SK-N-SH (cell line): ENCODE results near the gene KRTAP10-8. TPM values are rescaled to one million over a fixed set of nuclear protein-coding genes. Genes with fewer than 3 reads are reported as not detected.

Experiments
- CTCF ChIA-PET: fragments of 300-600, 350-600 bp; formaldehyde crosslinking; extraction: SDS; loops from one replicate; lab custom pipeline; 2021; lab: Yijun Ruan, JAX
- POLR2A ChIA-PET: fragments of 350-600 bp; sonication (Branson Sonifier 250); formaldehyde crosslinking; extraction: SDS; loops from one replicate; lab custom pipeline; 2020; ENCODE audit warnings: antibody characterized with exemption, inconsistent platforms; lab: Yijun Ruan, JAX
- DNase-seq: peaks from one replicate; pipeline ENCODE4 v3.0.0; 2012
- H2AFZ ChIP-seq: fragments of 200-600 bp; sonication (generic); 2 replicates; pipeline ENCODE4 v1.8.1; 2016; ENCODE audit warnings: antibody characterized with exemption, mild to moderate bottlenecking, low read depth
- H3F3A ChIP-seq: fragments of 200-600 bp; sonication (generic); replicated peaks from 2 replicates; pipeline ENCODE3; 2016; ENCODE audit warnings: antibody characterized with exemption, mild to moderate bottlenecking; ENCODE audit not compliant: insufficient read depth
- H3K27ac ChIP-seq, 2 experiments: fragments of 200-500 bp in 1 of 2; fragments of 200-600 bp in 1 of 2; sonication (Bioruptor generic) in 1 of 2; sonication (generic), shearing (Covaris generic) in 1 of 2; 2 replicates each; pipeline versions ENCODE4 v1.5.1 to v1.6.1; 2014 to 2016; ENCODE audit warnings: low read depth in 2 of 2, inconsistent platforms in 1 of 2, low read length in 1 of 2, mild to moderate bottlenecking in 1 of 2, mixed read lengths in 1 of 2
- H3K27me3 ChIP-seq: fragments of 200-600 bp; sonication (generic), shearing (Covaris generic); 2 replicates; pipeline ENCODE4 v1.6.1; 2016; ENCODE audit warnings: mixed run types; ENCODE audit not compliant: insufficient read depth
- H3K36me3 ChIP-seq, 2 experiments: fragments of 200-500 bp in 1 of 2; fragments of 200-600 bp in 1 of 2; sonication (Bioruptor generic) in 1 of 2; sonication (generic) in 1 of 2; replicated peaks in 1 of 2; 2 replicates each; pipeline versions ENCODE3 to v1.5.1; 2014 to 2016; ENCODE audit warnings: low read length in 1 of 2, mild to moderate bottlenecking in 1 of 2; ENCODE audit not compliant: insufficient read depth in 2 of 2, control insufficient read depth in 1 of 2
- H3K4me1 ChIP-seq, 2 experiments: fragments of 200-500 bp in 1 of 2; fragments of 200-600 bp in 1 of 2; sonication (Bioruptor generic) in 1 of 2; sonication (generic), shearing (Covaris generic) in 1 of 2; 2 replicates each; pipeline versions ENCODE4 v1.5.1 to v1.6.1; 2014 to 2016; ENCODE audit warnings: low read depth in 1 of 2, low read length in 1 of 2, mixed run types in 1 of 2; ENCODE audit not compliant: insufficient read depth in 2 of 2, control insufficient read depth in 1 of 2
- H3K4me2 ChIP-seq: fragments of 200-600 bp; sonication (generic), shearing (Covaris generic); 2 replicates; pipeline ENCODE4 v1.6.1; 2017; ENCODE audit warnings: mixed run types
- H3K4me3 ChIP-seq, 2 experiments: fragments of 200-500 bp in 1 of 2; fragments of 200-600 bp in 1 of 2; sonication (Bioruptor generic) in 1 of 2; sonication (generic), shearing (Covaris generic) in 1 of 2; 2 replicates each; pipeline versions ENCODE4 v1.5.1 to v1.8.1; 2014 to 2016; ENCODE audit warnings: low read depth in 2 of 2, inconsistent platforms in 1 of 2, low read length in 1 of 2, mild to moderate bottlenecking in 1 of 2, mixed read lengths in 1 of 2, moderate library complexity in 1 of 2
- H3K79me2 ChIP-seq: fragments of 200-600 bp; sonication (generic); 2 replicates; pipeline ENCODE4 v1.8.1; 2017; ENCODE audit warnings: mild to moderate bottlenecking; ENCODE audit not compliant: insufficient read depth
- H3K9ac ChIP-seq: fragments of 200-600 bp; sonication (generic); 2 replicates; pipeline ENCODE4 v1.6.1; 2017; ENCODE audit warnings: mixed run types
- H3K9me2 ChIP-seq: fragments of 200-600 bp; sonication (generic); 2 replicates; pipeline ENCODE4 v1.6.1; 2017; ENCODE audit warnings: mixed run types
- H3K9me3 ChIP-seq: fragments of 200-600 bp; sonication (generic); 2 replicates; pipeline ENCODE4 v1.6.1; 2017; ENCODE audit warnings: mixed run types, mild to moderate bottlenecking, moderate library complexity
- H4K20me1 ChIP-seq: fragments of 200-600 bp; sonication (generic); 2 replicates; pipeline ENCODE4 v1.6.1; 2017; ENCODE audit warnings: mild to moderate bottlenecking, mixed run types; ENCODE audit not compliant: insufficient read depth
- CHD2 ChIP-seq: fragments of 150-350 bp; IDR thresholded peaks from 2 replicates; pipeline ENCODE4 v1.6.1; 2018; ENCODE audit warnings: low read length; ENCODE audit not compliant: partially characterized antibody
- EZH2phosphoT487 ChIP-seq: fragments of 200-600 bp; sonication (generic); IDR thresholded peaks from 2 replicates; pipeline ENCODE4 v1.6.1; 2017; ENCODE audit warnings: low read depth, mixed run types, mild to moderate bottlenecking, antibody characterized with exemption, moderate library complexity, borderline replicate concordance
- FOXJ3 ChIP-seq: sonication (generic); formaldehyde crosslinking; IDR thresholded peaks from 2 replicates; pipeline ENCODE4 v1.5.1; 2020; ENCODE audit warnings: mild to moderate bottlenecking, missing genetic modification reagents
- GABPA ChIP-seq: IDR thresholded peaks from 2 replicates; pipeline ENCODE4 v1.4.0; 2012; ENCODE audit warnings: low read depth, mild to moderate bottlenecking
- MEF2A ChIP-seq: IDR thresholded peaks from 2 replicates; pipeline ENCODE4 v1.4.0; 2012; ENCODE audit warnings: low read depth, borderline replicate concordance
- MXI1 ChIP-seq: IDR thresholded peaks from 2 replicates; pipeline ENCODE4 v1.6.1; 2012; ENCODE audit warnings: mild to moderate bottlenecking, low read depth, low read length, improper control_type of control experiment
- NFIC ChIP-seq: IDR thresholded peaks from 2 replicates; pipeline ENCODE4 v1.4.0; 2012; ENCODE audit warnings: borderline replicate concordance
- POLR2AphosphoS5 ChIP-seq: IDR thresholded peaks from 2 replicates; pipeline ENCODE4 v1.6.1; 2012; ENCODE audit warnings: low read depth, low read length
- RAD21 ChIP-seq: IDR thresholded peaks from 2 replicates; pipeline ENCODE4 v1.6.1; 2012; ENCODE audit warnings: mild to moderate bottlenecking, low read length
- RCOR1 ChIP-seq: fragments of 150-350 bp; IDR thresholded peaks from 2 replicates; pipeline ENCODE4 v1.6.1; 2017; ENCODE audit warnings: antibody characterized with exemption, low read length
- RFX5 ChIP-seq: IDR thresholded peaks from 2 replicates; pipeline ENCODE4 v1.6.1; 2012; ENCODE audit warnings: mild to moderate bottlenecking, improper control_type of control experiment, low read length
- SMC3 ChIP-seq: IDR thresholded peaks from 2 replicates; pipeline ENCODE4 v1.6.1; 2012; ENCODE audit warnings: low read depth, low read length, improper control_type of control experiment
- TCF12 ChIP-seq: IDR thresholded peaks from 2 replicates; pipeline ENCODE4 v1.4.0; 2012
- YY1 ChIP-seq: IDR thresholded peaks from 2 replicates; pipeline ENCODE4 v1.4.0; 2012; ENCODE audit warnings: low read depth, mild to moderate bottlenecking
- WGBS: methylation state at CpG from one replicate; pipeline ENCODE4 v1.1.6; 2017; ENCODE audit warnings: low lambda C conversion rate; 5-methylcytosine and 5-hydroxymethylcytosine counted together
- polyA plus RNA-seq, 3 experiments: library from polyadenylated mRNA; depleted of rRNA; stranded (reverse); fragments of >200 nt; gene quantifications; 2 replicates each; pipeline ENCODE4 v1.2.3, GENCODE V29; 2012
- TF ChIP-seq, protein P1 (sequence below): IDR thresholded peaks from 2 replicates; pipeline ENCODE4 v1.4.0; 2012; ENCODE audit warnings: low read depth, borderline replicate concordance
- TF ChIP-seq, protein P2 (sequence below): IDR thresholded peaks from 2 replicates; pipeline ENCODE4; 2012
- TF ChIP-seq, protein P3 (sequence below): fragments of 150-350 bp; IDR thresholded peaks from 2 replicates; pipeline ENCODE4 v1.6.1; 2017; ENCODE audit warnings: antibody characterized with exemption, low read length, low read depth, borderline replicate concordance
- TF ChIP-seq, protein P4 (sequence below): fragments of 200-600 bp; sonication (generic); IDR thresholded peaks from 2 replicates; pipeline ENCODE4 v1.6.1; 2017; ENCODE audit warnings: antibody characterized with exemption, mild to moderate bottlenecking, moderate library complexity

KRTAP10-8 gene
- polyA plus RNA-seq, 1 of the 3 experiments (the other 2 are of a cell fraction): not detected

DNA sequence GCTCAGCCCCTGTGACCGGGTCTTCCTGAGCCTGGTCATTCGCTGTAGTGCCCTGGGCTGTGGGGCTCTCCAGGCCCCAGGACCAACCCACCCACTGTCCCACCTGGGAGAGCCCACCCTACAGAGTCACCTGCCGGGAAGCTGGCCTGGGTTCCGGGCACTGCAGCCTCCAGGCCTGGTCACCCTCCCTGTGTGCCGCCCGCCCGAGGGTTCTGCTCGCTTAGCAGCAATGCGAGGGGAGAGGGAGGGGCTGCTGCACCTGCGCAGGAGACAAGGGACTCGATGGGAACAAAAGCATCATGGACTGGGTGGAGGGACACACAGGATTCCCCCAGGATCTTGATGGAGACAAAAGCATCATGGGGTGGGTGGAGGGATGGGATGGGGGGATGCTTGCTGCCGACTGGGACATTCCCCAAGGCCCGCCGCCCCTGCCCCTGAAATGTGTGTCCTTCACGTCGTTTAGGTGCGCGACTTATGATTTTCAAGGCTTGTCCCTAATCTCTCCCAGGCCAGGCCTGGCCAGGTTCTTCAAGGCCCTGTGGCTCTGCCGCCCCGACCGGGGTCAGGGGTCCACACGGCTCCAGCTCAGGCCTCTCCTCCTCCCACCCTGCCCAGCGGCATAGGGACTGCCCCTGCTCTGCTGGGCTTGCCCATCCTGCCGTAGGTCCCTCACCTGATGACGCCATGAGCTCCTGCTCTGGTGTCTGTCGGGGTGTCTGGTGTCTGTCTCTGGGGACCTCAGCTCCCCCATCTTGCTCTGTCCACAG, 1.7 kb downstream of the KRTAP10-8 start:
- no peaks in the 10 kb centered on the region for H3K9me3 ChIP-seq
- H3K79me2 ChIP-seq: no peaks in the 10 kb centered on the region
- POLR2A ChIA-PET: no interaction called here
- H3K9me2 ChIP-seq: no peaks in the 10 kb centered on the region
- no peaks in the 10 kb centered on the region for H4K20me1 ChIP-seq
- H3K27me3 ChIP-seq: peaks cover 49% of the 10 kb centered on the region
- no peaks in the 10 kb centered on the region for H3F3A ChIP-seq
- no peaks in the 10 kb centered on the region for H3K4me1 ChIP-seq
- no peak for DNase-seq
- no peak overlapping the region for H3K4me3 ChIP-seq
- CTCF ChIA-PET: no interaction called here
- H3K4me2 ChIP-seq: no peak overlapping the region
- H3K9ac ChIP-seq: no peak overlapping the region
- H3K27ac ChIP-seq: no peak overlapping the region
- TF ChIP-seq TCF12 (no peak), GABPA (no peak), MXI1 (no peak), CHD2 (no peak), RFX5 (no peak), FOXJ3 (no peak), RCOR1 (no peak), SMC3 (no peak), EZH2phosphoT487 (no peak)
- TF ChIP-seq, protein P1, sequence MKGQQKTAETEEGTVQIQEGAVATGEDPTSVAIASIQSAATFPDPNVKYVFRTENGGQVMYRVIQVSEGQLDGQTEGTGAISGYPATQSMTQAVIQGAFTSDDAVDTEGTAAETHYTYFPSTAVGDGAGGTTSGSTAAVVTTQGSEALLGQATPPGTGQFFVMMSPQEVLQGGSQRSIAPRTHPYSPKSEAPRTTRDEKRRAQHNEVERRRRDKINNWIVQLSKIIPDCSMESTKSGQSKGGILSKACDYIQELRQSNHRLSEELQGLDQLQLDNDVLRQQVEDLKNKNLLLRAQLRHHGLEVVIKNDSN: no peak
- TF ChIP-seq, protein P2, sequence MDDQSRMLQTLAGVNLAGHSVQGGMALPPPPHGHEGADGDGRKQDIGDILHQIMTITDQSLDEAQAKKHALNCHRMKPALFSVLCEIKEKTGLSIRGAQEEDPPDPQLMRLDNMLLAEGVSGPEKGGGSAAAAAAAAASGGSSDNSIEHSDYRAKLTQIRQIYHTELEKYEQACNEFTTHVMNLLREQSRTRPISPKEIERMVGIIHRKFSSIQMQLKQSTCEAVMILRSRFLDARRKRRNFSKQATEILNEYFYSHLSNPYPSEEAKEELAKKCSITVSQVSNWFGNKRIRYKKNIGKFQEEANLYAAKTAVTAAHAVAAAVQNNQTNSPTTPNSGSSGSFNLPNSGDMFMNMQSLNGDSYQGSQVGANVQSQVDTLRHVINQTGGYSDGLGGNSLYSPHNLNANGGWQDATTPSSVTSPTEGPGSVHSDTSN: no peak
- 37% methylated on average over 14 of the region's 26 CpGs for WGBS
- H2AFZ ChIP-seq: no peak overlapping the region
- no peaks in the 10 kb centered on the region for H3K36me3 ChIP-seq

DNA sequence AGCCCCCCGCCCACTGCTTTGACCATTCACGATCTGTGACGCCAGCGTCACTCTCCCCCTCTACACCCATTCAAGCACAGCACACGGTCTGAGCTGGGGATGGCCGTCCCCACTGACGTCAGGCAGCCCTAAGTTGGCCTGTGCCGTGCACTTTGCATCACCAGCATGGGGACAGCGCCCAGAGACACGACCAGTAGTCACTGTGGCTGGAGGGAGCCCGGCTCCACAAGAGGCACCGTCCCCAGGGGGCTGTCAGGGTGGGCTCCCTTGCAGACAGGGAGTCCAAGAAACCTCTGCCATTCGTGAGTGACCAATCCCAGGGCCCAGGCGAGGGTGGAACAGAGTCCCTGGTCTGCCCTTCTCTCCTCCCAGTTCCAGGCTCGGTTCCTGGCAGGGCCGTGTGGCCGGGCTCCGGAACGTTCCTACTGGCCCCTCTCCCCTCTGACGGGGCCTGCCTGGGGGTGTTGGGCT, 2.3 kb downstream of the KRTAP10-8 start:
- no peak for DNase-seq
- Histone ChIP-seq H2AFZ (no peak overlapping the region), H3K9ac (no peak overlapping the region), H3K79me2 (no peaks in the 10 kb centered on the region), H3K36me3 (no peaks in the 10 kb centered on the region), H3K9me2 (no peaks in the 10 kb centered on the region), H3K4me1 (no peaks in the 10 kb centered on the region), H3F3A (no peaks in the 10 kb centered on the region), H3K9me3 (no peaks in the 10 kb centered on the region), H3K4me2 (no peak overlapping the region), H4K20me1 (no peaks in the 10 kb centered on the region), H3K27me3 (peaks cover 49% of the 10 kb centered on the region), H3K4me3 (no peak overlapping the region), H3K27ac (no peak overlapping the region)
- ChIA-PET CTCF (no interaction called here), POLR2A (no interaction called here)
- 12% methylated on average over 13 of the region's 20 CpGs for WGBS
- TF ChIP-seq POLR2AphosphoS5 (no peak), NFIC (no peak), MXI1 (no peak), RCOR1 (no peak), RAD21 (no peak), YY1 (no peak), MEF2A (no peak)
- TF ChIP-seq, protein P3, sequence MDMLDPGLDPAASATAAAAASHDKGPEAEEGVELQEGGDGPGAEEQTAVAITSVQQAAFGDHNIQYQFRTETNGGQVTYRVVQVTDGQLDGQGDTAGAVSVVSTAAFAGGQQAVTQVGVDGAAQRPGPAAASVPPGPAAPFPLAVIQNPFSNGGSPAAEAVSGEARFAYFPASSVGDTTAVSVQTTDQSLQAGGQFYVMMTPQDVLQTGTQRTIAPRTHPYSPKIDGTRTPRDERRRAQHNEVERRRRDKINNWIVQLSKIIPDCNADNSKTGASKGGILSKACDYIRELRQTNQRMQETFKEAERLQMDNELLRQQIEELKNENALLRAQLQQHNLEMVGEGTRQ: no peak
- TF ChIP-seq, protein P4, sequence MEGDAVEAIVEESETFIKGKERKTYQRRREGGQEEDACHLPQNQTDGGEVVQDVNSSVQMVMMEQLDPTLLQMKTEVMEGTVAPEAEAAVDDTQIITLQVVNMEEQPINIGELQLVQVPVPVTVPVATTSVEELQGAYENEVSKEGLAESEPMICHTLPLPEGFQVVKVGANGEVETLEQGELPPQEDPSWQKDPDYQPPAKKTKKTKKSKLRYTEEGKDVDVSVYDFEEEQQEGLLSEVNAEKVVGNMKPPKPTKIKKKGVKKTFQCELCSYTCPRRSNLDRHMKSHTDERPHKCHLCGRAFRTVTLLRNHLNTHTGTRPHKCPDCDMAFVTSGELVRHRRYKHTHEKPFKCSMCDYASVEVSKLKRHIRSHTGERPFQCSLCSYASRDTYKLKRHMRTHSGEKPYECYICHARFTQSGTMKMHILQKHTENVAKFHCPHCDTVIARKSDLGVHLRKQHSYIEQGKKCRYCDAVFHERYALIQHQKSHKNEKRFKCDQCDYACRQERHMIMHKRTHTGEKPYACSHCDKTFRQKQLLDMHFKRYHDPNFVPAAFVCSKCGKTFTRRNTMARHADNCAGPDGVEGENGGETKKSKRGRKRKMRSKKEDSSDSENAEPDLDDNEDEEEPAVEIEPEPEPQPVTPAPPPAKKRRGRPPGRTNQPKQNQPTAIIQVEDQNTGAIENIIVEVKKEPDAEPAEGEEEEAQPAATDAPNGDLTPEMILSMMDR: no peak
